Astrocyte of the spinal cord (primary cell): ENCODE data around the gene CLASP1.
"Not testable (repeated sequence)": the region's sequence is repeated elsewhere in the genome, so short reads cannot be mapped to it uniquely, and the experiment has no call there.

Experiments
- DNase-seq: peaks from one replicate; pipeline ENCODE4 v3.0.0; 2011; ENCODE audit warnings: low read depth, low spot score
- H3K4me3 ChIP-seq: 2 replicates; pipeline ENCODE4 v1.5.1; 2011; ENCODE audit warnings: low read depth, mild to moderate bottlenecking, low read length, moderate library complexity
- in situ Hi-C: cut with HindIII; loops from 2 replicates; pipeline ENCODE4 v1.10.0; 2017; ENCODE audit warnings: low sequenced_read_pairs
- TF ChIP-seq, protein P1 (sequence below): IDR thresholded peaks from 2 replicates; pipeline ENCODE4 v1.5.1; 2012; ENCODE audit warnings: low read depth, mild to moderate bottlenecking, low read length, inconsistent platforms

Gene CLASP1

DNA sequence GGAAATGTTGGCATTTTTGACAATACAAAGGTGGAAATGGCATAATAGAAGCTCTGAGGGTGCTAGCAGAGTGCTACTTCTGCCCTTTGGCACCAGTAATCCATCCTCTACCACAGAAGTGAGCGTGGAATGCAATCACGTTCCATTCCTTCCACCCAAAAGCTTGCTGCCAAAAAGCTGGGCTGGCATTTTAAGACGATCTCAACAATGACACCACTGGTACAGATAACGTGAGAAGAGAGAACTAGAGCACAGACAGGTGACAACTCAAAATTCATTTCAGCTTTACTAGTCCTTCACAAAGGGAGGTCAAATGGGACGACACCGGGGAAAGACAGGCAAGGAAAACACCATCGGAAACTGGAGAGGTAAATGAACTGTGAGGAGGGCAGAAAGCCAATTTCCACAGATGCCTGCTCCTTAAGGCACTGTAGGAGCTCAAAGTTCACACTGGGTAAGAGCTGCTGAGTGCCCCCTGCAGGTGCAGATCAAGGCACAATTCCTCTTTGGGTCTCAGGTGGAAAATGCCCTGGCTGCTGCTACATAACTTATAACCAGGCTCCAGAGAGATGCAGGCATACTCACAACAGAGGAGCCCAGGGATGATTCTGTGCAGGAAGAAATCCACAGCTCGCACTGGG is 169.3 kb downstream of the CLASP1 start:
- in situ Hi-C loops = no loop called here
- H3K4me3 ChIP-seq = no peak overlapping the region
- peak; percentile 46 for DNase-seq
- TF ChIP-seq, protein P1, sequence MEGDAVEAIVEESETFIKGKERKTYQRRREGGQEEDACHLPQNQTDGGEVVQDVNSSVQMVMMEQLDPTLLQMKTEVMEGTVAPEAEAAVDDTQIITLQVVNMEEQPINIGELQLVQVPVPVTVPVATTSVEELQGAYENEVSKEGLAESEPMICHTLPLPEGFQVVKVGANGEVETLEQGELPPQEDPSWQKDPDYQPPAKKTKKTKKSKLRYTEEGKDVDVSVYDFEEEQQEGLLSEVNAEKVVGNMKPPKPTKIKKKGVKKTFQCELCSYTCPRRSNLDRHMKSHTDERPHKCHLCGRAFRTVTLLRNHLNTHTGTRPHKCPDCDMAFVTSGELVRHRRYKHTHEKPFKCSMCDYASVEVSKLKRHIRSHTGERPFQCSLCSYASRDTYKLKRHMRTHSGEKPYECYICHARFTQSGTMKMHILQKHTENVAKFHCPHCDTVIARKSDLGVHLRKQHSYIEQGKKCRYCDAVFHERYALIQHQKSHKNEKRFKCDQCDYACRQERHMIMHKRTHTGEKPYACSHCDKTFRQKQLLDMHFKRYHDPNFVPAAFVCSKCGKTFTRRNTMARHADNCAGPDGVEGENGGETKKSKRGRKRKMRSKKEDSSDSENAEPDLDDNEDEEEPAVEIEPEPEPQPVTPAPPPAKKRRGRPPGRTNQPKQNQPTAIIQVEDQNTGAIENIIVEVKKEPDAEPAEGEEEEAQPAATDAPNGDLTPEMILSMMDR = no peak

DNA sequence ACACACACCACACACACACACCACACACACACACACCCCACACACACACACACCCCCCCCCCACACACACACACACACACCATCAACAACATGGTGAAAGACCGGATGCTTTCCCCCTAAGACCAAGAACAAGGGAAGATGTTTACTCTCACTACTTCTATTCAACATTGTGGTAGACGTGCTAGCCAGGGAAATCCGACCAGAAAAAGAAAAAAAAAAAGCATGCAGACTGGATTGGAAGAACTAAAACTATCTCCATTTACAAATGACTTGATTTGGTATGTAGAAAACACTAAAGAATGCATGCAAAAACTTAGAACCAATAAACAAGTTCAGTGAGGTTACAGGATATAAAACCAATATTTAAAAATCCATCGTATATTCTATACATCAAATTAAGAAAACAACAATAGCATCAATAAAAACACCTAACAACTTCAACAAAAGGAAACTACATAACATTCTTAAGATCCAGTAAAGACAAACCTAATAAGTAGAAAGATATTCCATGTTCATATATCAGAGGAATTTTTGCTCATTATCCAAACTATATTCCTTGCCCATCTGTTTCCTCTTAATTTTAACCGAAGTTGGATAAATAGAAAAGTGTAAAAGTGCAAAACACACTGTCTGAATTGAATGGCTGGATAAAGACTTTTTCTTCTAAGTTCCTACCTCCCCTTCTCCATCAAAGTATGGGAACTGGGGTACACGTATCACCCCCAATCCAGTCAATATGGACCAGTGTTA is 170.1 kb downstream of the CLASP1 start:
- TF ChIP-seq, protein P1 = no peak
- no peak for DNase-seq
- in situ Hi-C loops = no loop called here
- H3K4me3 ChIP-seq = no peak overlapping the region

DNA sequence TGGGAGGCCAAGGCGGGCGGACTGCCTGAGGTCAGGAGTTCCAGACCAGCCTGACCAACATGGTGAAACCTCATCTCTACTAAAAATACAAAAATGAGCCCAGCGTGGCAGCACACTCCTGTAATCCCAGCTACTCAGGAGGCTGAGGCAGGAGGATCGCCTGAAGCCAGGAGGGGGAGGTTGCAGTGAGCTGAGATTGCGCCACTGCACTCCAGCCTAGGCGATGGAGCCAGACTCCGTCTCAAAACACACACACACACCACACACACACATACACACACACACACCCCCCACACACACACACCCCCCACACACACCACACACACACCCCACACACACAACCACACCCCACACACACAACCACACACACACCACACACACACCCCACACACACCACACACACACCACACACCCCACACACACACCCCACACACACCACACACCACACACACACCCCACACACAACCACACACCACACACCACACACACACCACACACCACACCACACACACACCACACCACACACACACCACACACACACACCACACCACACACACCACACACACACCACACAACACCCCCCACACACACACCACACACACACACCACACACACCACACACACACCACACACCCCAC is 170.8 kb downstream of the CLASP1 start:
- in situ Hi-C loops, H3K4me3 ChIP-seq, DNase-seq: not testable (repeated sequence)

DNA sequence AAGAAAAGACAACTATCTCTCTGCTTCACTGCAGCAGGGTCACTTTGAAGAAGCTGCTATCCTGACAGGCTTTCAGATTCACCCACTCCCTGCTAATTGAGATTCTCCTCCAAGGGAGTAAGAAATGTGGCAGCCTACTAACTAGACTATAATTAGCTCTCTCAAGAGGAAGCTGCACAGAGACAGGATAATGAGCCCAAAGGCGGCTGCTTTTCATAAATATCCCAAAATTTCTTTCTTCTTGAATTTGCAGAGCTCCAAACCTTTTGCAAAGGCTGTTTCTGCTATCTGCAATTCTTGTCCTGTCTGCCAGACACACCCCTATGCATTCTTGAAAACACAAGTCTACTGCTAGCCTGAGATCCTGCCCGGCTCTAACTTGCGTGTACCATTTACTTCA is 172.6 kb downstream of the CLASP1 start:
- TF ChIP-seq, protein P1 = no peak
- in situ Hi-C loops = no loop called here
- no peak for DNase-seq
- no peak overlapping the region for H3K4me3 ChIP-seq

DNA sequence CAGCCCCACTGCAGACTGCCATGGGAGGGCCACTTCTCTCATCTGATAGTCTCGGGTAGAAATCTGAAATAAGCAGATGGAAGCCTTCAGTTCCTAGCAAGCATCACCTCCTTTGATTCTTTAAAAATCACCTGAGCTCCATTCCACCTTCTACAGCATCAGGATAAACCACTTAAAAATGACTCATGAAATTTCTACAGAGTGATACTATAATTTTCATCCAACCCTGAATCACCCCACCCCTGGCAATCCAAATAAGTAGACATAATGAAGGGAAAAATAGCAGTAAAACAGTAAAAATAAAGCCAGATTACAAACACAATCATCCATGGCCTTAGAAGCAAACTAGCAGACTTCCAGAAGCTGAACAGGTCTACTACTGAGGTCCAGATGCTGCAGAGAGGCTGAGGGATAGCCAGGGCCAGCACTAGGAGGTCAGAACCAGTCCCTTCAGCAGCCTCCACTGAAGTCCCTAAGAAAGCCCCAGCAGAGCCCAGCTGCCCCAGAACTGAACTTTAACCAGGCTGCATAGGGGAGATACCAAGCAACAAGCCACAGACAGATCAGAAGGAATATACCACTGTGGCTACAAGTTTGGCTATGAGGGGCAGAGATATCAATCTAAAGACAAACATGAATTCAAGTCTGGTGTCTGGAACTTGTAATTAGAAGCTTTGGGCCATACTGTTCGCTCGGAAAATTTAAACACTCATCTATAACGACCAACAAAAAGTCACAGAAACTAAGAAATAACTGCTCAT is 173.3 kb downstream of the CLASP1 start:
- in situ Hi-C loops = no loop called here
- H3K4me3 ChIP-seq = no peak overlapping the region
- TF ChIP-seq, protein P1 = no peak
- no peak for DNase-seq

DNA sequence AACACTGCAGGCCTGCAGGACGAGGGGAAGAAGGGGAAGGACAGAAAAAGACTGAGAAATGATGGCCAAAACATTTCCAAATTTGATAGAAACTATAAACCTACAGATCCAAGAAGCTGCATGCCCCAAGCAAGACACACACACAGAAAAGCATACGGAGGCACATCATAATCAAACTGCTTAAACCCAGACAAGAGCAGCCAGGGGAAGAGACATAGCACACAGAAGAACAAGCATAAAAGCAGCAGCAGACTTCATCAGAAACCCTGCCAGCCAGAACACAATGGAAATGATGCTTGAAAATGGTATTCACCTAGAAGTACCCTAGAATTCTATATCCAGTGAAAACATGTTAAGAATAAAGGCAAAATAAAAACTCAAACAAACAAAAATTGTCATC is 175.8 kb downstream of the CLASP1 start:
- no peak for DNase-seq
- no peak overlapping the region for H3K4me3 ChIP-seq
- in situ Hi-C loops = no loop called here
- TF ChIP-seq, protein P1 = no peak
